Mammary epithelial cell (primary cell): ENCODE measurements around the gene SMCP.

Experiments used
- CTCF ChIP-seq, 2 donors: IDR thresholded peaks in 1 of 2; conservative IDR thresholded peaks in 1 of 2; 2 replicates each; pipeline ENCODE4 v1.5.1; 2011 to 2012; ENCODE audit warnings: inconsistent platforms in 2 of 2, low read length in 2 of 2, mild to moderate bottlenecking in 2 of 2, control low read depth in 1 of 2, low read depth in 1 of 2; ENCODE audit not compliant: insufficient read depth in 1 of 2; ENCODE audit errors: extremely low read depth in 1 of 2
- EZH2 ChIP-seq: IDR thresholded peaks from 2 replicates; pipeline ENCODE4 v1.6.1; 2012; ENCODE audit warnings: low read length, inconsistent platforms, borderline replicate concordance

DNA sequence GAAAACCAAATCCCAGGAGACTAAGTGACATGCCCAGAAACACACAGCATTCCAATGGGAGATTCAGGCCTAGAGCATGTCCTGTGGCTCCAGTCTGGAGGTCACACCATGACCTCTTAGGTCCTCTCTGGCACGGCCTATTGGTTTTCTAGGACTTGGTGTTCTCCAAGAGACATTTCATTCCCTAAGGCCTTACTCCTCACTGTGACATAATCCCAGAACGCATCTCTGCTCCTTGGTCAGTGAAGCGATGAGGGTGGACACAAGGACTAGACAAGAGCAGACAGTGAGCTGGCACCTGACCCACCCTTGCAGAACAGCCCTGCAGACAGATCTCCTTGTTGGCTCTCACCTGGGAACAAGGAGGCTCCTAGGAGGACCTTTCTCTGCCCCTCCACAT, 31.1 kb downstream of the SMCP start:
- TF ChIP-seq CTCF (conservative IDR thresholded peaks at IDR 0.05 in 1 of 2, IDR thresholded peaks at IDR 0.05 in 1 of 2; ENCODE audit: extremely low read depth in 1 of 2, insufficient read depth in 1 of 2, low read depth in 1 of 2, low read length in 2 of 2) (no peak), EZH2 (no peak)
